H9 (cell line): ENCODE results near the gene PARG. TPM values are rescaled to one million over a fixed set of nuclear protein-coding genes. Genes with fewer than 3 reads are reported as not detected.

Experiments
- DNase-seq: peaks from one replicate; pipeline ENCODE4 v3.0.0-alpha.2; 2017
- H2AFZ ChIP-seq: one replicate; pipeline ENCODE4 v1.6.1; 2013; ENCODE audit warnings: mild to moderate bottlenecking, low read length, control low read depth, moderate library complexity
- H2AK5ac ChIP-seq: 2 replicates; pipeline ENCODE4 v1.6.1; 2013; ENCODE audit warnings: low read length, control low read depth, mixed read lengths; ENCODE audit not compliant: insufficient read length
- H2BK120ac ChIP-seq: one replicate; pipeline ENCODE4 v1.6.1; 2013; ENCODE audit warnings: low read depth, mild to moderate bottlenecking, low read length, control low read depth, inconsistent platforms; ENCODE audit not compliant: poor library complexity, severe bottlenecking
- H2BK12ac ChIP-seq: 2 replicates; pipeline ENCODE4 v1.6.1; 2013; ENCODE audit warnings: low read length, control low read depth, mixed read lengths, low read depth; ENCODE audit not compliant: insufficient read length
- H2BK15ac ChIP-seq: 2 replicates; pipeline ENCODE4 v1.6.1; 2013; ENCODE audit warnings: low read depth, low read length, control low read depth
- H2BK20ac ChIP-seq: one replicate; pipeline ENCODE4 v1.6.1; 2013; ENCODE audit warnings: low read depth, mild to moderate bottlenecking, low read length, control low read depth, inconsistent platforms; ENCODE audit not compliant: poor library complexity, severe bottlenecking
- H2BK5ac ChIP-seq: 2 replicates; pipeline ENCODE4 v1.6.1; 2013; ENCODE audit warnings: low read length, control low read depth, mixed read lengths; ENCODE audit not compliant: insufficient read length
- H3K14ac ChIP-seq: 2 replicates; pipeline ENCODE4 v1.6.1; 2013; ENCODE audit warnings: low read length, control low read depth; ENCODE audit not compliant: insufficient read depth
- H3K18ac ChIP-seq: 2 replicates; pipeline ENCODE4 v1.6.1; 2013; ENCODE audit warnings: low read depth, mild to moderate bottlenecking, mixed read lengths, low read length, control low read depth; ENCODE audit not compliant: insufficient read length
- H3K23ac ChIP-seq: 2 replicates; pipeline ENCODE4 v1.6.1; 2013; ENCODE audit warnings: low read length, control low read depth, mixed read lengths, low read depth; ENCODE audit not compliant: insufficient read length
- H3K23me2 ChIP-seq: 2 replicates; pipeline ENCODE4 v1.6.1; 2013; ENCODE audit warnings: low read depth, mild to moderate bottlenecking, mixed read lengths, low read length, control low read depth; ENCODE audit not compliant: insufficient read length, poor library complexity, severe bottlenecking
- H3K27ac ChIP-seq: 2 replicates; pipeline ENCODE4 v1.5.1; 2013; ENCODE audit warnings: low read length, control low read depth, mixed read lengths, low read depth; ENCODE audit not compliant: insufficient read length
- H3K27me3 ChIP-seq: 2 replicates; pipeline ENCODE4 v1.6.1; 2013; ENCODE audit warnings: low read length, control low read depth, inconsistent platforms; ENCODE audit not compliant: insufficient read depth
- H3K4ac ChIP-seq: 2 replicates; pipeline ENCODE4 v1.6.1; 2013; ENCODE audit warnings: low read depth, mild to moderate bottlenecking, control low read depth, inconsistent platforms, low read length, moderate library complexity
- H3K4me1 ChIP-seq: 2 replicates; pipeline ENCODE4 v1.6.1; 2013; ENCODE audit warnings: low read length, control low read depth, inconsistent platforms; ENCODE audit not compliant: insufficient read depth
- H3K4me2 ChIP-seq: 2 replicates; pipeline ENCODE4 v1.6.1; 2013; ENCODE audit warnings: low read length, control low read depth, mixed read lengths; ENCODE audit not compliant: insufficient read length, insufficient read depth
- H3K56ac ChIP-seq: 2 replicates; pipeline ENCODE4 v1.6.1; 2013; ENCODE audit warnings: low read depth, mild to moderate bottlenecking, mixed read lengths, low read length, control low read depth; ENCODE audit not compliant: insufficient read length
- H3K79me1 ChIP-seq: 2 replicates; pipeline ENCODE4 v1.6.1; 2013; ENCODE audit warnings: low read depth, mild to moderate bottlenecking, moderate library complexity, low read length, control low read depth, inconsistent platforms; ENCODE audit not compliant: insufficient read depth, poor library complexity, severe bottlenecking
- H3K79me2 ChIP-seq: 2 replicates; pipeline ENCODE4 v1.6.1; 2013; ENCODE audit warnings: low read length, control low read depth, inconsistent platforms; ENCODE audit not compliant: insufficient read depth
- H3K9ac ChIP-seq: 2 replicates; pipeline ENCODE4 v1.6.1; 2013; ENCODE audit warnings: low read length, control low read depth, mixed read lengths; ENCODE audit not compliant: insufficient read length; ENCODE audit errors: extremely low read depth
- H3K9me3 ChIP-seq: one replicate; pipeline ENCODE4 v1.6.1; 2013; ENCODE audit warnings: low read depth, low read length, inconsistent platforms; ENCODE audit not compliant: control insufficient read depth
- H3T11ph ChIP-seq: one replicate; pipeline ENCODE4 v1.6.1; 2013; ENCODE audit warnings: mild to moderate bottlenecking, low read length, control low read depth, inconsistent platforms
- H4K20me1 ChIP-seq: one replicate; pipeline ENCODE4 v1.6.1; 2013; ENCODE audit not compliant: control insufficient read depth, insufficient read length, insufficient read depth
- H4K5ac ChIP-seq: 2 replicates; pipeline ENCODE4 v1.6.1; 2013; ENCODE audit warnings: low read depth, mild to moderate bottlenecking, mixed read lengths, low read length, control low read depth; ENCODE audit not compliant: insufficient read length
- H4K8ac ChIP-seq: replicated peaks from 2 replicates; pipeline ENCODE4 v1.6.1; 2013; ENCODE audit warnings: low read length, control low read depth, mixed read lengths, low read depth; ENCODE audit not compliant: insufficient read length
- H4K91ac ChIP-seq: 2 replicates; pipeline ENCODE4 v1.6.1; 2013; ENCODE audit warnings: low read depth, mild to moderate bottlenecking, moderate library complexity, mixed read lengths, low read length, control low read depth; ENCODE audit not compliant: insufficient read length
- H3K27ac Mint-ChIP-seq, 3 experiments: 2 replicates in 2 of 3; 3 replicates in 1 of 3; pipeline ENCODE4 v1.8.0; 2020 to 2021; ENCODE audit warnings: mixed read lengths in 3 of 3, mild to moderate bottlenecking in 1 of 3, moderate library complexity in 1 of 3
- H3K27me3 Mint-ChIP-seq: 2 replicates; pipeline ENCODE4 v1.8.0; 2021; ENCODE audit warnings: low read depth, mild to moderate bottlenecking, moderate library complexity, mixed read lengths
- H3K36me3 Mint-ChIP-seq, 3 experiments: 2 replicates in 2 of 3; 3 replicates in 1 of 3; pipeline ENCODE4 v1.8.0; 2020 to 2021; ENCODE audit warnings: low read depth in 3 of 3, mixed read lengths in 3 of 3; ENCODE audit not compliant: insufficient read depth in 1 of 3
- H3K4me1 Mint-ChIP-seq, 2 experiments: 2 replicates each; pipeline ENCODE4 v1.8.0; 2020; ENCODE audit warnings: mixed read lengths in 2 of 2
- H3K4me3 Mint-ChIP-seq, 2 experiments: 2 replicates in 1 of 2; 3 replicates in 1 of 2; pipeline ENCODE4 v1.8.0; 2020 to 2021; ENCODE audit warnings: mild to moderate bottlenecking in 2 of 2, mixed read lengths in 2 of 2, moderate library complexity in 1 of 2
- H3K9me3 Mint-ChIP-seq, 2 experiments: 2 replicates in 1 of 2; 3 replicates in 1 of 2; pipeline ENCODE4 v1.8.0; 2020; ENCODE audit warnings: mild to moderate bottlenecking in 2 of 2, mixed read lengths in 2 of 2, moderate library complexity in 1 of 2
- WGBS: extraction: QIAGEN DNeasy Blood & Tissue Kit; methylation state at CpG from one replicate; pipeline ENCODE4 v1.1.7; 2013; ENCODE audit warnings: missing lambda C conversion rate, low lambda C conversion rate, mixed read lengths; ENCODE audit not compliant: insufficient read length; ENCODE audit errors: extremely low coverage; 5-methylcytosine and 5-hydroxymethylcytosine counted together
- total RNA-seq: library from RNA; stranded (reverse); gene quantifications from 2 replicates; pipeline ENCODE4 v1.2.1, GENCODE V29; 2021
- TF ChIP-seq, protein P1 (sequence below): fragments of 200-600 bp; sonication (generic); conservative IDR thresholded peaks from 3 replicates; pipeline ENCODE4 v1.8.0; 2021; ENCODE audit warnings: antibody characterized with exemption, mild to moderate bottlenecking

PARG gene
- total RNA-seq, 1 experiment from 2014 or later, result 48.3 TPM

DNA sequence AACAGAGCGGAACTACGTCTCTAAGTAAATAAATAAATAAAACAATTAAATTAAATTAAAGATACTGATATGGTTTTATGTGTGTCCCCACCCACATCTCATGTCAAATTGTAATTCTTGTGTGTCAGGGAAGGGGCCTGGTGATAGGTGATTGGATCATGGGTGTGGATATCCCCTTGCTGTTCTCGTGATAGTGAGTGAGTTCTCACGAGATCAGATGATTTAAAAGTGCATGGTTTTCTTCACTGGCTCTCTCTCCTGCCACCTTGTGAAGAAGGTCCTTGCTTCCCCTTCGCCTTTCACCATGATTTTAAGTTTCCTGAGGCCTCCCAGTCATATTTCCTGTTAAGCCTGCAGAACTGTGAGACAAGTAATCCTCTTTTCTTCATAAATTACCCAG is 150.7 kb downstream of the PARG start:
- no peak overlapping the region for H3K23ac ChIP-seq
- no peak overlapping the region for H2BK120ac ChIP-seq
- no peak overlapping the region for H3K56ac ChIP-seq
- H2AK5ac ChIP-seq, result no peak overlapping the region
- no peak overlapping the region for H4K91ac ChIP-seq
- no peaks in the 10 kb centered on the region for H3K9me3 ChIP-seq
- no peak overlapping the region for H4K5ac ChIP-seq
- no peak overlapping the region for H2BK12ac ChIP-seq
- no peak overlapping the region for H2BK5ac ChIP-seq
- Mint-ChIP-seq H3K4me1 (0 out of 4 replicates have a peak, but pooled peaks cover 0 to 2% of the 10 kb centered on the region in 2 experiments), H3K36me3 (no peaks in the 10 kb centered on the region), H3K4me3 (no peak overlapping the region), H3K27ac (peak overlapping the region in 1 of 3 experiments; percentile 61; a peak in 1 of 7 replicates), H3K9me3 (no peaks in the 10 kb centered on the region), H3K27me3 (no peaks in the 10 kb centered on the region)
- no peaks in the 10 kb centered on the region for H3K79me2 ChIP-seq
- H3K79me1 ChIP-seq, result no peaks in the 10 kb centered on the region
- no CpG with 5 or more reads among the region's 5 CpGs for WGBS
- H3K4me1 ChIP-seq, result no peaks in the 10 kb centered on the region
- H2AFZ ChIP-seq, result no peak overlapping the region
- no peak overlapping the region for H2BK15ac ChIP-seq
- no peak overlapping the region for H2BK20ac ChIP-seq
- TF ChIP-seq, protein P1, sequence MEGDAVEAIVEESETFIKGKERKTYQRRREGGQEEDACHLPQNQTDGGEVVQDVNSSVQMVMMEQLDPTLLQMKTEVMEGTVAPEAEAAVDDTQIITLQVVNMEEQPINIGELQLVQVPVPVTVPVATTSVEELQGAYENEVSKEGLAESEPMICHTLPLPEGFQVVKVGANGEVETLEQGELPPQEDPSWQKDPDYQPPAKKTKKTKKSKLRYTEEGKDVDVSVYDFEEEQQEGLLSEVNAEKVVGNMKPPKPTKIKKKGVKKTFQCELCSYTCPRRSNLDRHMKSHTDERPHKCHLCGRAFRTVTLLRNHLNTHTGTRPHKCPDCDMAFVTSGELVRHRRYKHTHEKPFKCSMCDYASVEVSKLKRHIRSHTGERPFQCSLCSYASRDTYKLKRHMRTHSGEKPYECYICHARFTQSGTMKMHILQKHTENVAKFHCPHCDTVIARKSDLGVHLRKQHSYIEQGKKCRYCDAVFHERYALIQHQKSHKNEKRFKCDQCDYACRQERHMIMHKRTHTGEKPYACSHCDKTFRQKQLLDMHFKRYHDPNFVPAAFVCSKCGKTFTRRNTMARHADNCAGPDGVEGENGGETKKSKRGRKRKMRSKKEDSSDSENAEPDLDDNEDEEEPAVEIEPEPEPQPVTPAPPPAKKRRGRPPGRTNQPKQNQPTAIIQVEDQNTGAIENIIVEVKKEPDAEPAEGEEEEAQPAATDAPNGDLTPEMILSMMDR, result no peak
- H3K4ac ChIP-seq, result no peak overlapping the region
- H3K27ac ChIP-seq, result no peak overlapping the region
- DNase-seq, result no peak
- no peak overlapping the region for H3K9ac ChIP-seq
- no peaks in the 10 kb centered on the region for H4K20me1 ChIP-seq
- no peak overlapping the region for H3K14ac ChIP-seq
- H4K8ac ChIP-seq, result no peak overlapping the region
- no peaks in the 10 kb centered on the region for H3K27me3 ChIP-seq
- H3T11ph ChIP-seq, result no peak overlapping the region
- no peaks in the 10 kb centered on the region for H3K23me2 ChIP-seq
- no peak overlapping the region for H3K18ac ChIP-seq
- no peak overlapping the region for H3K4me2 ChIP-seq
